Skeletal muscle satellite cell (primary cell): ENCODE data around the gene C3.
"Not testable (repeated sequence)": the region's sequence is repeated elsewhere in the genome, so short reads cannot be mapped to it uniquely, and the experiment has no call there.

Experiments
- H3K27me3 ChIP-seq: 2 replicates; pipeline ENCODE4 v1.7.0; 2013; ENCODE audit warnings: low read length; ENCODE audit not compliant: control insufficient read depth, insufficient read depth
- H3K36me3 ChIP-seq: 2 replicates; pipeline ENCODE4 v1.7.0; 2013; ENCODE audit warnings: mild to moderate bottlenecking, control low read depth, low read length; ENCODE audit not compliant: insufficient read depth
- H3K4me1 ChIP-seq: 2 replicates; pipeline ENCODE4 v1.7.0; 2013; ENCODE audit warnings: low read length; ENCODE audit not compliant: control insufficient read depth, insufficient read depth
- H3K4me2 ChIP-seq: 2 replicates; pipeline ENCODE4 v1.7.0; 2013; ENCODE audit warnings: mild to moderate bottlenecking, low read length
- H3K4me3 ChIP-seq: 2 replicates; pipeline ENCODE4 v1.7.0; 2013; ENCODE audit warnings: low read length
- H3K9ac ChIP-seq: 2 replicates; pipeline ENCODE4 v1.7.0; 2013; ENCODE audit warnings: mild to moderate bottlenecking, low read depth, low read length, moderate library complexity
- H3K9me3 ChIP-seq: replicated peaks from 2 replicates; pipeline ENCODE4 v1.7.0; 2013; ENCODE audit warnings: mild to moderate bottlenecking, control low read depth, low read length

C3 gene

GRCh38 chr19:6678690-6679109, 41.8 kb downstream of the C3 start:
- Histone ChIP-seq H3K9me3 (no peaks in the 10 kb centered on the region), H3K4me1 (peaks cover 8% of the 10 kb centered on the region), H3K36me3 (no peaks in the 10 kb centered on the region), H3K9ac (no peak overlapping the region), H3K4me3 (no peak overlapping the region), H3K27me3 (no peaks in the 10 kb centered on the region), H3K4me2 (no peak overlapping the region)

GRCh38 chr19:6677883-6678689, 42.4 kb downstream of the C3 start:
- no peaks in the 10 kb centered on the region for H3K27me3 ChIP-seq
- no peak overlapping the region for H3K4me3 ChIP-seq
- no peak overlapping the region for H3K9ac ChIP-seq
- no peaks in the 10 kb centered on the region for H3K36me3 ChIP-seq
- H3K9me3 ChIP-seq = no peaks in the 10 kb centered on the region
- H3K4me1 ChIP-seq = peaks cover 8% of the 10 kb centered on the region
- H3K4me2 ChIP-seq = no peak overlapping the region

GRCh38 chr19:6677495-6677882, 43.0 kb downstream of the C3 start:
- Histone ChIP-seq H3K4me2 (no peak overlapping the region), H3K36me3 (no peaks in the 10 kb centered on the region), H3K9me3 (no peaks in the 10 kb centered on the region), H3K4me3 (no peak overlapping the region), H3K4me1 (peaks cover 8% of the 10 kb centered on the region), H3K9ac (no peak overlapping the region), H3K27me3 (no peaks in the 10 kb centered on the region)

GRCh38 chr19:6676288-6676687, 44.2 kb downstream of the C3 start:
- Histone ChIP-seq H3K9me3 (no peaks in the 10 kb centered on the region), H3K4me3 (no peak overlapping the region), H3K27me3 (no peaks in the 10 kb centered on the region), H3K4me1 (peaks cover 8% of the 10 kb centered on the region), H3K4me2 (no peak overlapping the region), H3K36me3 (no peaks in the 10 kb centered on the region), H3K9ac (no peak overlapping the region)

- H3K4me1 ChIP-seq = peaks cover 8% of the 10 kb centered on the region
- no peak overlapping the region for H3K4me3 ChIP-seq
- no peaks in the 10 kb centered on the region for H3K36me3 ChIP-seq
- H3K4me2 ChIP-seq = no peak overlapping the region
- H3K9me3 ChIP-seq = no peaks in the 10 kb centered on the region
- H3K27me3 ChIP-seq = no peaks in the 10 kb centered on the region
- no peak overlapping the region for H3K9ac ChIP-seq
These were observed 45.6 kb downstream of the C3 start for GRCh38 chr19:6674868-6675305.

GRCh38 chr19:6674408-6674807, 46.0 kb downstream of the C3 start:
- not testable (repeated sequence) for H3K36me3 ChIP-seq, H3K27me3 ChIP-seq, H3K4me2 ChIP-seq, H3K4me1 ChIP-seq, H3K9me3 ChIP-seq, H3K4me3 ChIP-seq, H3K9ac ChIP-seq

- peaks cover 8% of the 10 kb centered on the region for H3K4me1 ChIP-seq
- no peaks in the 10 kb centered on the region for H3K36me3 ChIP-seq
These were observed 47.7 kb downstream of the C3 start for GRCh38 chr19:6672693-6673290.

GRCh38 chr19:6671960-6672359, 48.5 kb downstream of the C3 start:
- Histone ChIP-seq H3K9me3 (no peaks in the 10 kb centered on the region), H3K9ac (no peak overlapping the region), H3K36me3 (no peaks in the 10 kb centered on the region), H3K4me1 (peaks cover 8% of the 10 kb centered on the region), H3K4me3 (no peak overlapping the region), H3K27me3 (no peaks in the 10 kb centered on the region), H3K4me2 (no peak overlapping the region)

More at GRCh38 chr19:6672693-6673290, 47.7 kb downstream of the C3 start:
- no peaks in the 10 kb centered on the region for H3K27me3 ChIP-seq
- H3K4me3 ChIP-seq = no peak overlapping the region
- H3K9me3 ChIP-seq = no peaks in the 10 kb centered on the region
- H3K4me2 ChIP-seq = no peak overlapping the region
- H3K9ac ChIP-seq = no peak overlapping the region

GRCh38 chr19:6668691-6669090, 51.8 kb downstream of the C3 start:
- Histone ChIP-seq H3K4me2 (no peak overlapping the region), H3K9ac (no peak overlapping the region), H3K4me3 (no peak overlapping the region), H3K4me1 (no peaks in the 10 kb centered on the region), H3K36me3 (no peaks in the 10 kb centered on the region), H3K9me3 (no peaks in the 10 kb centered on the region), H3K27me3 (no peaks in the 10 kb centered on the region)

GRCh38 chr19:6667114-6667627, 53.3 kb downstream of the C3 start:
- Histone ChIP-seq H3K9me3 (no peaks in the 10 kb centered on the region), H3K4me1 (no peaks in the 10 kb centered on the region), H3K4me2 (no peak overlapping the region), H3K9ac (no peak overlapping the region), H3K4me3 (no peak overlapping the region), H3K27me3 (no peaks in the 10 kb centered on the region), H3K36me3 (no peaks in the 10 kb centered on the region)

GRCh38 chr19:6664916-6665315, 55.5 kb downstream of the C3 start:
- Histone ChIP-seq H3K4me3 (no peak overlapping the region), H3K36me3 (no peaks in the 10 kb centered on the region), H3K4me1 (no peaks in the 10 kb centered on the region), H3K4me2 (no peak overlapping the region), H3K9ac (no peak overlapping the region), H3K27me3 (peaks cover 4% of the 10 kb centered on the region), H3K9me3 (no peaks in the 10 kb centered on the region)
